Measurements from ENCODE around the gene AKIRIN2. TPM values are rescaled to one million over a fixed set of nuclear protein-coding genes. Genes with fewer than 3 reads are reported as not detected.

AKIRIN2 gene
- total and polyA plus RNA-seq, 10 of the 15 experiments (the other 5 are each of a cell fraction or from before 2014, with no cell fraction given) = 12.7 to 82.2 (median 42.6) TPM

- TF ChIP-seq, protein P1, sequence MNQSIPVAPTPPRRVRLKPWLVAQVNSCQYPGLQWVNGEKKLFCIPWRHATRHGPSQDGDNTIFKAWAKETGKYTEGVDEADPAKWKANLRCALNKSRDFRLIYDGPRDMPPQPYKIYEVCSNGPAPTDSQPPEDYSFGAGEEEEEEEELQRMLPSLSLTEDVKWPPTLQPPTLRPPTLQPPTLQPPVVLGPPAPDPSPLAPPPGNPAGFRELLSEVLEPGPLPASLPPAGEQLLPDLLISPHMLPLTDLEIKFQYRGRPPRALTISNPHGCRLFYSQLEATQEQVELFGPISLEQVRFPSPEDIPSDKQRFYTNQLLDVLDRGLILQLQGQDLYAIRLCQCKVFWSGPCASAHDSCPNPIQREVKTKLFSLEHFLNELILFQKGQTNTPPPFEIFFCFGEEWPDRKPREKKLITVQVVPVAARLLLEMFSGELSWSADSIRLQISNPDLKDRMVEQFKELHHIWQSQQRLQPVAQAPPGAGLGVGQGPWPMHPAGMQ (IDR thresholded peaks at IDR 0.05; ENCODE audit: borderline replicate concordance) = no peak
- TF ChIP-seq HDAC6 (IDR thresholded peaks at IDR 0.05; ENCODE audit: unreplicated experiment) = no peak
- TF ChIP-seq, protein P2, sequence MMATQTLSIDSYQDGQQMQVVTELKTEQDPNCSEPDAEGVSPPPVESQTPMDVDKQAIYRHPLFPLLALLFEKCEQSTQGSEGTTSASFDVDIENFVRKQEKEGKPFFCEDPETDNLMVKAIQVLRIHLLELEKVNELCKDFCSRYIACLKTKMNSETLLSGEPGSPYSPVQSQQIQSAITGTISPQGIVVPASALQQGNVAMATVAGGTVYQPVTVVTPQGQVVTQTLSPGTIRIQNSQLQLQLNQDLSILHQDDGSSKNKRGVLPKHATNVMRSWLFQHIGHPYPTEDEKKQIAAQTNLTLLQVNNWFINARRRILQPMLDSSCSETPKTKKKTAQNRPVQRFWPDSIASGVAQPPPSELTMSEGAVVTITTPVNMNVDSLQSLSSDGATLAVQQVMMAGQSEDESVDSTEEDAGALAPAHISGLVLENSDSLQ (IDR thresholded peaks at IDR 0.05) = peak; percentile 78
- TF ChIP-seq, protein P3, sequence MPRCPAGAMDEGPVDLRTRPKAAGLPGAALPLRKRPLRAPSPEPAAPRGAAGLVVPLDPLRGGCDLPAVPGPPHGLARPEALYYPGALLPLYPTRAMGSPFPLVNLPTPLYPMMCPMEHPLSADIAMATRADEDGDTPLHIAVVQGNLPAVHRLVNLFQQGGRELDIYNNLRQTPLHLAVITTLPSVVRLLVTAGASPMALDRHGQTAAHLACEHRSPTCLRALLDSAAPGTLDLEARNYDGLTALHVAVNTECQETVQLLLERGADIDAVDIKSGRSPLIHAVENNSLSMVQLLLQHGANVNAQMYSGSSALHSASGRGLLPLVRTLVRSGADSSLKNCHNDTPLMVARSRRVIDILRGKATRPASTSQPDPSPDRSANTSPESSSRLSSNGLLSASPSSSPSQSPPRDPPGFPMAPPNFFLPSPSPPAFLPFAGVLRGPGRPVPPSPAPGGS (IDR thresholded peaks at IDR 0.05; ENCODE audit: borderline replicate concordance, insufficient read depth, low read depth, low read length, poor library complexity, severe bottlenecking) = peak; percentile 28
- TF ChIP-seq SREBF1 (IDR thresholded peaks at IDR 0.05; ENCODE audit: low read length) = no peak
- no peak for TF ChIP-seq MYB (IDR thresholded peaks at IDR 0.05; ENCODE audit: borderline replicate concordance, low read depth, low read length)
- no peak for TF ChIP-seq HSF1 (IDR thresholded peaks at IDR 0.05; ENCODE audit: low read depth, low read length)
- peak; percentile 46; the same call in 1 of the 2 replicates for TF ChIP-seq IRF4 (IDR thresholded peaks at IDR 0.05; ENCODE audit: low read depth, low read length)
- TF ChIP-seq, protein P4, sequence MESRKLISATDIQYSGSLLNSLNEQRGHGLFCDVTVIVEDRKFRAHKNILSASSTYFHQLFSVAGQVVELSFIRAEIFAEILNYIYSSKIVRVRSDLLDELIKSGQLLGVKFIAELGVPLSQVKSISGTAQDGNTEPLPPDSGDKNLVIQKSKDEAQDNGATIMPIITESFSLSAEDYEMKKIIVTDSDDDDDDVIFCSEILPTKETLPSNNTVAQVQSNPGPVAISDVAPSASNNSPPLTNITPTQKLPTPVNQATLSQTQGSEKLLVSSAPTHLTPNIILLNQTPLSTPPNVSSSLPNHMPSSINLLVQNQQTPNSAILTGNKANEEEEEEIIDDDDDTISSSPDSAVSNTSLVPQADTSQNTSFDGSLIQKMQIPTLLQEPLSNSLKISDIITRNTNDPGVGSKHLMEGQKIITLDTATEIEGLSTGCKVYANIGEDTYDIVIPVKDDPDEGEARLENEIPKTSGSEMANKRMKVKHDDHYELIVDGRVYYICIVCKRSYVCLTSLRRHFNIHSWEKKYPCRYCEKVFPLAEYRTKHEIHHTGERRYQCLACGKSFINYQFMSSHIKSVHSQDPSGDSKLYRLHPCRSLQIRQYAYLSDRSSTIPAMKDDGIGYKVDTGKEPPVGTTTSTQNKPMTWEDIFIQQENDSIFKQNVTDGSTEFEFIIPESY (IDR thresholded peaks at IDR 0.05) = no peak
- TF ChIP-seq, protein P5, sequence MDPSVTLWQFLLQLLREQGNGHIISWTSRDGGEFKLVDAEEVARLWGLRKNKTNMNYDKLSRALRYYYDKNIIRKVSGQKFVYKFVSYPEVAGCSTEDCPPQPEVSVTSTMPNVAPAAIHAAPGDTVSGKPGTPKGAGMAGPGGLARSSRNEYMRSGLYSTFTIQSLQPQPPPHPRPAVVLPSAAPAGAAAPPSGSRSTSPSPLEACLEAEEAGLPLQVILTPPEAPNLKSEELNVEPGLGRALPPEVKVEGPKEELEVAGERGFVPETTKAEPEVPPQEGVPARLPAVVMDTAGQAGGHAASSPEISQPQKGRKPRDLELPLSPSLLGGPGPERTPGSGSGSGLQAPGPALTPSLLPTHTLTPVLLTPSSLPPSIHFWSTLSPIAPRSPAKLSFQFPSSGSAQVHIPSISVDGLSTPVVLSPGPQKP (IDR thresholded peaks at IDR 0.05; ENCODE audit: low read depth, low read length) = no peak
- TF ChIP-seq, protein P6, sequence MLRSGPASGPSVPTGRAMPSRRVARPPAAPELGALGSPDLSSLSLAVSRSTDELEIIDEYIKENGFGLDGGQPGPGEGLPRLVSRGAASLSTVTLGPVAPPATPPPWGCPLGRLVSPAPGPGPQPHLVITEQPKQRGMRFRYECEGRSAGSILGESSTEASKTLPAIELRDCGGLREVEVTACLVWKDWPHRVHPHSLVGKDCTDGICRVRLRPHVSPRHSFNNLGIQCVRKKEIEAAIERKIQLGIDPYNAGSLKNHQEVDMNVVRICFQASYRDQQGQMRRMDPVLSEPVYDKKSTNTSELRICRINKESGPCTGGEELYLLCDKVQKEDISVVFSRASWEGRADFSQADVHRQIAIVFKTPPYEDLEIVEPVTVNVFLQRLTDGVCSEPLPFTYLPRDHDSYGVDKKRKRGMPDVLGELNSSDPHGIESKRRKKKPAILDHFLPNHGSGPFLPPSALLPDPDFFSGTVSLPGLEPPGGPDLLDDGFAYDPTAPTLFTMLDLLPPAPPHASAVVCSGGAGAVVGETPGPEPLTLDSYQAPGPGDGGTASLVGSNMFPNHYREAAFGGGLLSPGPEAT (IDR thresholded peaks at IDR 0.05; ENCODE audit: low read depth) = peak; percentile 66; the same call in 1 of the 2 replicates
- peak; percentile 84 for TF ChIP-seq JUNB (IDR thresholded peaks at IDR 0.05)
- TF ChIP-seq TCF3 (IDR thresholded peaks at IDR 0.05; ENCODE audit: borderline replicate concordance, insufficient read depth, low read depth, low read length) = no peak
- no peak for TF ChIP-seq SMAD5 (IDR thresholded peaks at IDR 0.05; ENCODE audit: low read depth)
- TF ChIP-seq ZNF274 (IDR thresholded peaks at IDR 0.05; ENCODE audit: insufficient read depth, insufficient read length) = no peak
- peak; percentile 62 for TF ChIP-seq ATF2 (IDR thresholded peaks at IDR 0.05; ENCODE audit: low read length)
- peak; percentile 92 for TF ChIP-seq BCL11A (IDR thresholded peaks at IDR 0.05; ENCODE audit: low read depth, low read length)
- peak; percentile 69; the same call in 1 of the 2 replicates for TF ChIP-seq BACH1 (IDR thresholded peaks at IDR 0.05; ENCODE audit: borderline replicate concordance)
- TF ChIP-seq SMC3 (IDR thresholded peaks at IDR 0.05; ENCODE audit: borderline replicate concordance, low read length) = no peak
Measured at GRCh38 chr6:87682310-87682709, 19.7 kb downstream of the AKIRIN2 start (continued).

All from GM12878 (cell line).